Measurements from ENCODE around the gene IFT122.

DNA sequence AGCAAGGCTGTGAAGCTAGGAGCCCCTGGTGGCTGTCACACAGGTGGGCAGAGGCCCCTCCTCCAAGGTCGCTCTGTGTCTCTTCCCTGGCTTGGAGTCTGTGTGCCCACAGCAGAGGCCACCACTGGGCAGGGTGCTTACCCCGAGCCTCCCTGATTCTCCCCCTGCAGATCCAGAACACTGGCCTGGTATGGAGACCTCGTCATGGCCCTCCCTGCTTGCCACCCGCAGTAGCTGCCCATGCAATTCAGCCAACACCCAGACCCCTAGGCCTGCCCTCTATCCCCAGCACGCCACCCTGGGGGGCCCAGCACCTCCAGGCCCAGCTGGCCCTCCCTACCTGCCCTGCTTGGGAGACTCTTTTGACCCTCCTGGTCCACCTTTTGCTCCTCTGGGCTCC, 82.9 kb downstream of the IFT122 start:
- TF ChIP-seq, protein P1, sequence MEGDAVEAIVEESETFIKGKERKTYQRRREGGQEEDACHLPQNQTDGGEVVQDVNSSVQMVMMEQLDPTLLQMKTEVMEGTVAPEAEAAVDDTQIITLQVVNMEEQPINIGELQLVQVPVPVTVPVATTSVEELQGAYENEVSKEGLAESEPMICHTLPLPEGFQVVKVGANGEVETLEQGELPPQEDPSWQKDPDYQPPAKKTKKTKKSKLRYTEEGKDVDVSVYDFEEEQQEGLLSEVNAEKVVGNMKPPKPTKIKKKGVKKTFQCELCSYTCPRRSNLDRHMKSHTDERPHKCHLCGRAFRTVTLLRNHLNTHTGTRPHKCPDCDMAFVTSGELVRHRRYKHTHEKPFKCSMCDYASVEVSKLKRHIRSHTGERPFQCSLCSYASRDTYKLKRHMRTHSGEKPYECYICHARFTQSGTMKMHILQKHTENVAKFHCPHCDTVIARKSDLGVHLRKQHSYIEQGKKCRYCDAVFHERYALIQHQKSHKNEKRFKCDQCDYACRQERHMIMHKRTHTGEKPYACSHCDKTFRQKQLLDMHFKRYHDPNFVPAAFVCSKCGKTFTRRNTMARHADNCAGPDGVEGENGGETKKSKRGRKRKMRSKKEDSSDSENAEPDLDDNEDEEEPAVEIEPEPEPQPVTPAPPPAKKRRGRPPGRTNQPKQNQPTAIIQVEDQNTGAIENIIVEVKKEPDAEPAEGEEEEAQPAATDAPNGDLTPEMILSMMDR (IDR thresholded peaks at IDR 0.05; ENCODE audit: insufficient read depth, low read depth, low read length) = no peak
- no peak for TF ChIP-seq EZH2 (IDR thresholded peaks at IDR 0.05; ENCODE audit: insufficient read depth, low read length)
